ENCODE results near the gene FOXL2.
A peak's percentile ranks its signal among the peaks of the same experiment; 100 is the strongest.

The FOXL2 gene

GRCh38 chr3:138944929-138945708 is 1.8 kb downstream of the FOXL2 start:
- no peak for DNase-seq

DNA sequence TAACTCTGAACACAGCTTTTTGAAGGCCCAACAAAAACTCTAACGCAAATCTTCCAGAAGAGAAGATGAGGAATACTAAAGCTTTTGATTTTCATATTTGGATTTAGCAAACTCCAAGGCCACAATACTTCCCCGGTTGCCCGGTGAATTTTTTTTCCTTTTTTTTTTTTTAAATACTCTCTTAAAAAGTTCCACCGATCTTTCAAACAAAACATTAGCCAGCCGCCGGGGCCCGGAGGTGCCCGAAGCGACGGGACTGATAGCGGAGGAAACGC is 2.3 kb downstream of the FOXL2 start:
- DNase-seq, result no peak

DNA sequence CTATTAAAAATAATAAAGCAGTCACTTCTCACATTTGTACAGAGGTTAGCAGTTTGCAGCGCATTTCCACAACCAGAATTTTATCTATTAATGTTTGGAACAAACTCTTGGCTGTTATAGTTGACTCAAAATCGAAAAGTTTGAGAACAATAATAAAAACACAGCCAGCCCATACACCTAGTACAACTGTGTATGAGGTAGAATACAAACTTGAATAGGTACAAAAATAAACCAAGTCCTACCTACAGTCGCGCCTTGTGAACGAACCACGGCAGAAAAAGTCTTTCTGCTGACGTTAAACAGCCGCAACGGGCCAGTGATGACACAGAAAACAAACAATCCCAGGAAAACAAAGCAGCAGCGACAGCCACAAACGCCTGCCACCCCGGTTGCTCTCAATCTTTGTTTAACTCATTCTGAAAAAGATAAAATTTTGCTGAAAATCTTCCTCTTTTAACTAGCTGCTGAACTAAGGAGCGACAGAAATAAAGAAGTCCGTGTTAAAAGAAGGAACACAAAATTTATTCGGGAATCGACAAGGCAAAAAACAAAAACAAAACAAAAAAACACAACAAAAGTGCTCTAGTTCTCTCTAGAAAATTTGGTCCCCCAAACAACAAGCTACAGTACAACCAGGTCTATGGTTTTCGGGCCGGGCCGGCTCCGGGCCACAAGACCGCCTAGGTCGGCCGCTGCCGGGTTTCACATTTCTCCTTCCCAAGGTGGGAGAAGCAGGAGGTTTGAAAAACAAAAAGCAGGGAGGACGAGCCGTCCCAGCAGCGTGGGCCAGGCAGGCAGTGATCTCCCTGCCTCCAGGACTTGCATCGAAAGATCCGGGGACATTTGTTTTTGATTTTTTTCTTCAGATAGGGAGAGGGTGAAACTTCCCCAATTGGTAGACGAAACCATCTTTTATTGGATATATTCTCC is 2.9 kb downstream of the FOXL2 start:
- DNase-seq, result no peak

DNA sequence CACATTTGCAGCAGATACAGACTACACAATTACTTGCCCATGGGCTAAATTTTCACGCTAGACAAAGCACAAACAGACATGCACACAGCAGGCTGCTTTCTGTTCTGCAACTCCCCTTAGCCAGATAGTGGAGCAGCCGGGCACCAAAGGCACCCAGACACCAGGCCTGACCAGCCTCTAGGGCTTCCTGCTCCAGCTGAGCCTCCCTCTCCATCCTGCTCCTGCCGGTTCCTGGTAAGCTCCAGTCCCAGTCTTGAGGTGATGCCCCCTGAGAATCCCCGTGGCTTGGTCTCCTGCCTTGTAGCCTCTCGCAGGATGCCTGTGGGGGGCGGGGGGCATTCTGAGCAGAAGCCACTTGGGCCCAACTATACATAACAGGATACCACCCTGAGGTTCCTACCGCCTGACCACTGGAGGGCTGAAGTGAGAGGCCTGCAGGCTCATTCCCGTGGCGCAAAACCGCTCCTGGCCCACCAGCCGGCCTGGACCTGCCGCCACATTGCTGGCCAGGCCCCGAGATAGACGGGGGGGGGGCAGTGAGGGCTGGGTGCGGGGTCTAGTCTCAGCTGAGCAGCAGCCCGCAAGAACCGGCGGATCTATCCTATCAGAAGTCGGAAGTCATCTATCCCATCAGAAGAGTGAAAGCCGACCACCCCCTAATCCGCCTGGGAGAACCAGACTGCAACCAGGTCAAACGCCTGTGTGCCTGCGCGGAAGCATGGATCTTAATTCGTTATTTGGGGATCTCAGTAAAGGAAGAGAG is 3.9 kb downstream of the FOXL2 start:
- no peak for DNase-seq

DNA sequence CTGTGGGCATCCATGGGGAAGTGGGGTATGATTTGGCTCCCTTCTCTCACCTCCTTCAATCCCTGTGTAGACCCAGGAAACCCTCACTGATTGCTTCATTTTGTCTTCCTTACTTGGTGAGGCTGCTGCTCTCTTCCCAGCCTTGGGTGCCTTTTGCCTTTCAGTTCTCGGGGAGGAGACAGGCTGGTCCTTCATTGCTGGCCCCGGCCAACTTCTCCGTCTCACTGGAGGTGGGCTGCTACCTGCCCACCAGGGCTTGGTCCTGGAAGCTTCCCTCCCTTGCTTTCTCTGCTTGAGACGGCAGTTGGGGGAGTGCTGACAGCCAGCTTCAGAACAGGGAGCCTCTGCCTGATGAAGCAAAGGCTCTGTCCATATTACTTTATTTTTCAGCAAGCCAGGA is 4.7 kb downstream of the FOXL2 start:
- no peak for DNase-seq

DNA sequence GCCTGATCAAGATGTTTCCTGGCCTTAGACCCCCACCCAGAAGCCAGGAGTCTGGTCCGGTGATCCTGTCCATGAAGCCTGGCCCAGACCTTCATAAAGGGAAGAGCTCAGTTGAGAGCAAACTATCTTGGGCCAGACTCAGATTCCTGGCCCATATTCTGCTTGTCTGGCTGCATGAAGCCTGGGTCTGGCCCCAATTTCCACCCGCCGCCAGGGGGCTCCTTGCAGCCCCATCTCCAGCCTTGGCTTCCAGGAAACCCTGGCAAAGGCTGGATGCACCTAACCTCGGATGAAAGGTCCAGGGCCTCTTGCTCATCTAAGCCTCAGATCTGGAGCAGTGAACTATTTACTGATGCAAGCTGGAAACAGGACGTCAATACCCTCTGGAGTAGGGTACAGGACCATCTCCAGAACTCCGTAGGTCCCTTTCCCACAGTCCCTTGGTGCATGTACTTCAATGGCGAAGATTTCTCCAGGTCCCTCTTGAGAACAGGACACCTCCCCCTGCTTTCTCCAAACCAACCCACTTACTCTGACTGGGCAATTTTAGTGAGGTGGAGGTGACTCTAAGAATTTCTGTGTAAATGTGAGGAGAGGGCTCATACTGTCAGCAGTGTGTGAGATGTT is 5.6 kb downstream of the FOXL2 start:
- no peak for DNase-seq

DNA sequence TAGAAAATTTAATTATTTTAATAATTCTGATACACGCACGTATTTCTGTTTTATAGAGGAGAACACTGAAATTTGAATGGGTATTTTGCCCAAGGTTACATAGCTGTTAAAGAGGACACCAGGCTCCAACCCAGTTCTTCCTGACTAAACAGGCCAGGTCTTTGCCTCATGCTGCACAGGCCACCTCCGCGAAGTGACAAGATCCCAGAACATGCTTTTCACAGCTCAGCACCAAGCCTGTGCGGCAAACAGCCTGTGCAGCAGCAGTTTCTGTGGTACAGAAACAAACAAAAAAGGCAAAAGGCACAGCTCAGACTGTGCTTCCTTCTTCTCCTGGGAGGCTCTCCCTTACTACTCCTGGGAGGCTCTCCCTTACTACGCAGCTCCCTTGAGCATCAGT is 6.5 kb downstream of the FOXL2 start:
- no peak for DNase-seq

- no peak for DNase-seq
These were observed 7.2 kb downstream of the FOXL2 start for GRCh38 chr3:138939561-138940241.

- no peak for DNase-seq
These were observed 7.9 kb downstream of the FOXL2 start for GRCh38 chr3:138938877-138939560.

GRCh38 chr3:138938056-138938876 is 8.7 kb downstream of the FOXL2 start:
- DNase-seq, result no peak

DNA sequence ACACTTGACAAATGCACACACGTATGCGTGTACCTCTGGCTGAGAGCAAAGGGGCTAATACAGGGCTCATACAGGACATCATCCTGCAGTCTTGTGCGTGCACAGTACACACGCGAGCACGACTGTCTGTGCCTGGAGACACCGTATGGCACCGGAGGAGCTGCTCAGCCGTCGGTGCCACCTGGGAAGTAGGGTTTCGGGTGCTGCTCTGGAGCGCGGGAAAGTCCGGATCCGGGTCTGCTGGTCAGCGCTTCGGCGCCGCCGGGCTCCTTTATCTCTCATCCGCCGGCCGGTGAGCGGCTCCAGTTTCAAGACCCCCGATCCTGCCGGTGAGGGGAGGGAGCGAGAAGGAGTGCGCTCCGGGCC is 9.3 kb downstream of the FOXL2 start:
- DNase-seq, result no peak

DNA sequence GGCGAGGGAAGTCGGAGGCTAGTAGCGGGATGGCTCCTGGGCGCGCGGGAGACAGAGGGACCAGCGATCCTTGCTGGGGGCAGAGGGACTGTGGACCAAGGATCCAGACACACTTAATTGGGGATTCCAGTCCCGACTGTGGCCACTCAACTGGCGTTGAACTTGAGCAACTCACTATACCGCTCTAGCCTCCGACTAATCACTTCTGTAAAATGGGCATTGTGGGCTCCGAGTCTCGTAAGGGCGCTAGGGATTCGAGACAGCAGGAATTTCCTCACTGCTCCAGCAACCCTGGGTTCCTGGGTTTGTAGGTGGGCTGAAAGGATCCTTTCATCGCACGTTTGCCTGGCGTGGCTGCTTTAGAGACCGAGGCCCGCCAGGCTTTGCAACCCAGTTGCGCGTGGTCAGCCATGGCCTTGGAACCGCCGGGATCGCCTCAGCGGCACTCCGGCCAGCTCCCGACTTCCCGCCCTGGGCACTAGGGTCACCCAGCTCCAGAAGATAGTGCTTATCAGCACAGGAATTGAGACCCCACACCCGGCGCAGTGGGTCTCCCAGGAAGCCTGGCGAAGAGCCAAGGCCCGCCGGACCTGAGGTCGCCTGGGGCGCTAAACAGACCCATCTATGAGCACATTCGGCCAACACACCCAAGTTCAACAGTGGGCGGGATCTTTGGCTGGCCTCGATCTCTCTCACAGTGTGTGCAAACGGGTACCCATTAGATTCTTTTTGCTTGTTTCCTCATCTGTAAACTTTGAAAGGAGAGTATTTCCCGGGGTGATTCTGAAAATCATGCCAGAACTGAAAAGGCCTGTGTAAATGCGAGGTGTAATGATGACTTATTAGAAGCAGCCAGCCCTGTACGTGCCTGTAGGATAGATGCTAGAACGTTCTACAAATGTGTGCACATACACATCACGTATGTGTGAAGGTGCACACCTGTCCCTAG is 9.9 kb downstream of the FOXL2 start:
- DNase-seq, result no peak

DNA sequence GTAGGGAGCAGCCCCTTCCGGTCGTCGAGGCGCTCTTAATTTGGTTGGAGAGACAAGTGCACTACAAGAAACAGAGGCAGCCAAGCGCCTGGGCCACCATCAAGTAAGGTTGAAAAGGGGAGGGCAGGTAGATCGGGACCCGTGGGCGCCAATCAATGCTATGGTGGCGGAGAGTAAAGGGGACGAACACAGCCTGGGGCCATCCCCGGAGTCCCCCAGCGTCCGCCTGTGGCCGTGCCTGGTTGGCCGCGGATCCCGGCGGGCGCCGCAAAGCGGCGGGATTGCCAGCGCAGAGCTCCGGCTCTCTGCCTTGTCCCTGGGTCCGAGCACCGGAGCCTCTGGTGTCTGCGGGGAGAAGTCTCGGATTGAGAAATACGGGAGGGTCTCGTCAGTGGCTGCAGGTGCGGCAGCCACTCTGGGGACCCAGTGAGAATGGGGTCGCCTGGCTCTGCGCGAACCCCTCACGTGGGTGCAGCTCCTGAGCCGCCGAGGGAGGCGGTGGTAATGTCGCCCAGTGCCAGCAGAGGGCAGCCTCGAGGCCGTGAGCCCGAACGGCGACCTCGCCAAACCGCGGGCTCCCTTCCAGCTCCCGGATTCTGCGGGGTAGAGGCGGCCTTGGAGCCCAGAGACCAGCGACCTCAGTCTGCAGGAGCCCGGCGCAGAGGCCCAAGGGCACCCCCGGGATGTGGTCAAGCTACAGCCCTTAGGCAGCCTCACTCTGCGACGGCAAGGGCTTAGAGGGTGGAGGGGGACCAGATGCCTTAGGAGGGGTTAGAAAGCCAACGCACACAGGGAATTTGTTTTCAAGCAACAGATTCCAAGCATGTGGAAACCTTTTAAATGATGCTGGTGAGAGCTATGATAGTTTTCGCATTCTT is 10.8 kb downstream of the FOXL2 start:
- DNase-seq, result peak; percentile 55

DNA sequence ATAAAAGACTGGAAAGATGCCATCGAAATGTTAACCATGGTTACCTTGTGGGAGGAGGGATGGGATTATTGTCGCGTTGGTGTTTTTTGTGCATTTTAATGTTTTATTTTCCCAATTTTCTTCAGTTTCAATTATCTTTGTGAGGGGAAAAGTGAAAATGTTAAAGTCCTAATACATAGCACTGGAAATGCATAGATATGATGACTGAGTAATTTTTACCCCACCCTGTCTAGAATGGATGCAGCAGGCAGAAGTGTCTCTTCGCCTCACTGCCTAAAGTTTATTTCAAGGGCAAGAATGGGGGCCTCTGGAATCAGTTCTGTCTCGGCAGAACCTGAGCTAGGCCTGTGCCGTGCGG is 11.5 kb downstream of the FOXL2 start:
- no peak for DNase-seq

DNA sequence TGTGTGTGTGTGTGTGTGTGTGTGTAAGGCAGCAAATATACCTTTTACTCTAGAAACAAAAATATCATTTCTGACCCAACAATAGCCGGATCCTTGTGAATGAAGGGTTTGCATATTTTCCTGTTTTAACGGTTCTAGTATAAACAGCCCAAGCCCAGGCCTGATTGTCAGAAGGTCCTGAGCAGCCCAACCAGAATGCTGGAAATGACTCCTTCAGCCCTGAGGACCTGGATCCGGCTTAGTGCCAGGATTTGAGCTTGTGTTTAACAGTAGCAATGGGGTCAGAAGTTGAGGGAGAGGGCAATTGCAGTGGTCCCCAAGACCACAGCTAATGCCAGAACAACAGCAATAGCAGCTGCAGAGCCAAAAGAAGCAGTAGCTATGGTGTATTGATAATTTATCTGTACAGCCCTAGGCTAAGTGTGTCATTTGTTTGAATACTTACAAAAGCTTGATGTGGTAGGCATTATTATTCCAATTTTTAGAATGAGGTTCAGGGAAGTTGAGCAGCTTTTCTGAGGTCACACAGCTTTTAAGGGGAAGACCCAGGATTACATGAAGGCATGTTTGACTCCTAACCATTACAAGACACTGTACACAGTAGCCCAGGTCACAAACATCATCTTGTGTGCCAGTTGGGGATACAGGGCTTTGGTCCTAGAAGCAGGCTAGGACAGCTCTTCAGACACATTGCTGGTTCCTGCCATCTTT is 12.8 kb downstream of the FOXL2 start:
- no peak for DNase-seq

DNA sequence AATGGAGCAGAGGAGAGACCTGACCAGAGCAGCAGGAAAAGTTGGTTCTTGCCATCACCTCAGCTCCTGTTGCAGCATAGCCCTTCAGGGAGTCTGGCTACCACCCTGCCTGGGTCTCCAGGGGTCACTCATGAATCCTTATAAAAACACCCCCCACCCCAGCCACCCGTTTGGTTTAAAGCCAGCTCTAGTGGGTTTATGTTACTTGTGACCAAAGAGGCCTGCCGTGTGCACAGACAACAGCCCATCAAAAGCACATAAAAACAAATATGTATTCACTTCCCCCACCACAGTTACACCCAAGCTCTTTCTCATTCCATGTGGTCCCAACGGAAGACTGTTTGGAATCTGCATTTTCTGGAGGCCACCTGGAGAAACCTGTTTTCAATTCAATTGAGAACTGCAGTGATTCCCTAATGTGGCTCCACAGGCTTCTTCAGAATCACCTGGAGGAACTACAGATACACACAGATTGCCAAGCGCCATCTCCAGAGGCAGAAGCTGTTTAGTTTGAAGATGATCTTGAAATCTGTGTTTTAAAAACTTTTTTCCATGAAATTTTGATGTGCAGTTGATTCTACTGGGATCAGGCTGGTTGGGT is 13.8 kb downstream of the FOXL2 start:
- no peak for DNase-seq

DNA sequence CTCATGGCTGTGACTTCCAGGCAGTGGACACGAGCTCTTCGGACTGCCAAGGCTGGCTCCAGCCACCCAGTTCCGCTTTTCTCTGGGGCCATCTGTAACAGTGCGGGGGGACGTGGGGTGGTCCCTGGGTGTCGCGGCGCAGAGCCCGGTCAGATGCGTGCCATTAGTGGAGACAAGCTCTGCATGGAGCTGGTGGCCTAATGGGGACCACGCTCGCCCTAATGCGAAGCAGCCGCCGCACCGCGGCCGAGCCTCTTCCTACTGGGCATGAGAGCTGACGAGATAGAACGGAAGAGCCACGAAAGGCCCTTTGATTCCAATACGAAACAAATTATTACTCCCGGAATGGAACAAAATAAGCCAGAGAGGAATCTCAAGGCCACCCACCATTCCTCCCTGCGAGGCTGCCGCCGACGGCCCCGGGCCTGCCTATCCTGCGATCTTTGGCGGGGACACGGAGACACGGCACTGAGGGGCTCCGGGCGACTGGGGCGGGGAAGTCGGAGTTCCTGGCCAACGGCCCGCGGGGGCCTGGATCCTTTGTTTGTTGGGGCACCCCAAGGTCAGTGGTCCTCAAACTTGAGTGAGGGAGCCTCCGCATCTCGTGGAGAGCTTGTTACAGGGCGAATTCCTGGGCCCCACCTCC is 18.1 kb downstream of the FOXL2 start:
- DNase-seq, result no peak

All from CD4-positive, alpha-beta T cell treated with Interleukin-15 for 1 hour (primary cell).